ENCODE results near the gene KLHL22. TPM values are rescaled to one million over a fixed set of nuclear protein-coding genes. Genes with fewer than 3 reads are reported as not detected.
"Not testable (repeated sequence)": the region's sequence is repeated elsewhere in the genome, so short reads cannot be mapped to it uniquely, and the experiment has no call there.

KLHL22 gene
- total RNA-seq, 4 donors from 2014 or later, result 38.0 to 76.9 (median 61.0) TPM

GRCh38 chr22:20471126-20471833, 24.3 kb downstream of the KLHL22 start:
- intact Hi-C loops (cut with DNase I), result no loop called here
- Histone ChIP-seq H3K27ac (no peak overlapping the region), H3K36me3 (no peaks in the 10 kb centered on the region), H3K4me1 (peaks cover 0 to 3% of the 10 kb centered on the region in 2 donors), H3K27me3 (no peaks in the 10 kb centered on the region), H3K4me3 (replicated peaks in 1 of 3) (no peak overlapping the region), H3K9me3 (no peaks in the 10 kb centered on the region)
- WGBS, 2 donors, result 91 to 97% methylated on average over 6 to 9 of the region's 9 CpGs
- TF ChIP-seq POLR2A (IDR thresholded peaks at IDR 0.05), result no peak
- no peak for TF ChIP-seq CTCF (IDR thresholded peaks at IDR 0.05)
- no peak for DNase-seq

GRCh38 chr22:20470525-20470924, 25.1 kb downstream of the KLHL22 start:
- intact Hi-C loops (cut with DNase I); H3K27ac ChIP-seq; H3K9me3 ChIP-seq; H3K36me3 ChIP-seq; H3K27me3 ChIP-seq; DNase-seq; H3K4me1 ChIP-seq; H3K4me3 ChIP-seq (replicated peaks in 1 of 3): not testable (repeated sequence)
- 96% methylated on average over 2 of the region's 2 CpGs for WGBS, 2 donors

GRCh38 chr22:20469110-20469868, 26.3 kb downstream of the KLHL22 start:
- no peaks in the 10 kb centered on the region for H3K27me3 ChIP-seq
- peaks cover 7 to 8% of the 10 kb centered on the region in 2 donors for H3K36me3 ChIP-seq
- no peaks in the 10 kb centered on the region for H3K9me3 ChIP-seq
- intact Hi-C loops (cut with DNase I), result no loop called here
- peaks cover 0 to 3% of the 10 kb centered on the region in 2 donors for H3K4me1 ChIP-seq
- H3K27ac ChIP-seq, result no peak overlapping the region
- whole genome bisulfite sequencing, 2 donors, result 88 to 91% methylated on average over 6 of the region's 6 CpGs
- TF ChIP-seq CTCF (IDR thresholded peaks at IDR 0.05) (no peak), POLR2A (IDR thresholded peaks at IDR 0.05) (no peak)
- DNase-seq, result no peak
- no peak overlapping the region for H3K4me3 ChIP-seq (replicated peaks in 1 of 3)

GRCh38 chr22:20466659-20467379, 28.8 kb downstream of the KLHL22 start:
- H3K36me3 ChIP-seq, result peaks cover 7 to 8% of the 10 kb centered on the region in 2 donors
- no peaks in the 10 kb centered on the region for H3K27me3 ChIP-seq
- intact Hi-C loops (cut with DNase I), result no loop called here
- H3K9me3 ChIP-seq, result no peaks in the 10 kb centered on the region
- H3K4me3 ChIP-seq (replicated peaks in 1 of 3), result no peak overlapping the region
- TF ChIP-seq CTCF (IDR thresholded peaks at IDR 0.05) (no peak), POLR2A (IDR thresholded peaks at IDR 0.05) (no peak)
- H3K27ac ChIP-seq, result no peak overlapping the region
- DNase-seq, result peak in 1 of 2 donors; percentile 28
- 57 to 62% methylated on average over 3 of the region's 3 CpGs for WGBS, 2 donors
- H3K4me1 ChIP-seq, result peaks cover 0 to 12% of the 10 kb centered on the region in 2 donors

GRCh38 chr22:20465759-20466077, 29.9 kb downstream of the KLHL22 start:
- H3K9me3 ChIP-seq, result no peaks in the 10 kb centered on the region
- intact Hi-C loops (cut with DNase I), result no loop called here

More at GRCh38 chr22:20465759-20466077, 29.9 kb downstream of the KLHL22 start:
- no peak for DNase-seq
- no peak overlapping the region for H3K4me3 ChIP-seq (replicated peaks in 1 of 3)
- peaks cover 7 to 13% of the 10 kb centered on the region in 2 donors for H3K36me3 ChIP-seq
- H3K4me1 ChIP-seq, result peaks cover 0 to 12% of the 10 kb centered on the region in 2 donors
- WGBS, 2 donors, result 88 to 89% methylated on average over 5 of the region's 5 CpGs
- TF ChIP-seq POLR2A (IDR thresholded peaks at IDR 0.05) (no peak), CTCF (IDR thresholded peaks at IDR 0.05) (no peak)
- no peaks in the 10 kb centered on the region for H3K27me3 ChIP-seq
- H3K27ac ChIP-seq, result no peak overlapping the region
